Esophagus (tissue), 2 donors: ENCODE data around the gene EFCAB9. TPM values are rescaled to one million over a fixed set of nuclear protein-coding genes. Genes with fewer than 3 reads are reported as not detected.
"Not testable (repeated sequence)": the region's sequence is repeated elsewhere in the genome, so short reads cannot be mapped to it uniquely, and the experiment has no call there.

ENCODE experiments used
- H3K27ac ChIP-seq, 2 donors: one replicate each; pipeline ENCODE4 v1.5.1; 2013; ENCODE audit warnings: low read depth in 2 of 2, mild to moderate bottlenecking in 2 of 2, inconsistent platforms in 1 of 2, low read length in 1 of 2, moderate library complexity in 1 of 2
- H3K27me3 ChIP-seq, 2 donors: one replicate each; pipeline ENCODE4 v1.6.1; 2013; ENCODE audit warnings: low read length in 2 of 2, control low read depth in 1 of 2, mild to moderate bottlenecking in 1 of 2; ENCODE audit not compliant: insufficient read depth in 2 of 2, control insufficient read depth in 1 of 2
- H3K36me3 ChIP-seq, 2 donors: one replicate each; pipeline ENCODE4 v1.6.1; 2013; ENCODE audit warnings: low read length in 1 of 2; ENCODE audit not compliant: control insufficient read depth in 2 of 2, insufficient read depth in 2 of 2
- H3K4me1 ChIP-seq, 2 donors: one replicate each; pipeline ENCODE4 v1.6.1; 2013; ENCODE audit warnings: low read length in 1 of 2; ENCODE audit not compliant: control insufficient read depth in 2 of 2, insufficient read depth in 2 of 2
- H3K4me3 ChIP-seq, 2 donors: one replicate each; pipeline ENCODE4 v1.5.1; 2013; ENCODE audit warnings: low read length in 2 of 2, mild to moderate bottlenecking in 2 of 2, low read depth in 1 of 2, moderate library complexity in 1 of 2
- H3K9me3 ChIP-seq, 2 donors: one replicate each; pipeline ENCODE4 v1.6.1; 2013; ENCODE audit warnings: mild to moderate bottlenecking in 2 of 2, low read depth in 1 of 2, low read length in 1 of 2, moderate library complexity in 1 of 2; ENCODE audit not compliant: control insufficient read depth in 2 of 2, insufficient read depth in 1 of 2
- WGBS, 2 donors: extraction: QIAGEN DNeasy Blood & Tissue Kit; methylation state at CpG; one replicate each; pipeline ENCODE4 v1.1.7; 2013; 5-methylcytosine and 5-hydroxymethylcytosine counted together
- polyA plus RNA-seq, 2 donors: library from polyadenylated mRNA; stranded (reverse); fragments of 200-250 nt; gene quantifications; one replicate each; pipeline ENCODE4 v1.2.3, GENCODE V29; 2013
- donor health status: healthy with polysubstance abuse.
- donor health status: Bipolar disorder and iron deficiency.

The EFCAB9 gene
- polyA plus RNA-seq, 2 donors = not detected

GRCh38 chr5:172199446-172199845 is 5.5 kb downstream of the EFCAB9 start:
- H3K36me3 ChIP-seq = no peaks in the 10 kb centered on the region
- H3K27ac ChIP-seq = no peak overlapping the region
- 85 to 86% methylated on average over 10 of the region's 10 CpGs for WGBS, 2 donors
- peaks cover 0 to 2% of the 10 kb centered on the region in 2 donors for H3K4me1 ChIP-seq
- H3K27me3 ChIP-seq = peaks cover 0 to 2% of the 10 kb centered on the region in 2 donors
- peaks cover 0 to 3% of the 10 kb centered on the region in 2 donors for H3K9me3 ChIP-seq
- H3K4me3 ChIP-seq = no peak overlapping the region

- H3K27ac ChIP-seq = no peak overlapping the region
- H3K4me3 ChIP-seq = no peak overlapping the region
- peaks cover 0 to 3% of the 10 kb centered on the region in 2 donors for H3K9me3 ChIP-seq
- no peaks in the 10 kb centered on the region for H3K36me3 ChIP-seq
- H3K4me1 ChIP-seq = peaks cover 0 to 2% of the 10 kb centered on the region in 2 donors
- WGBS, 2 donors = 86 to 90% methylated on average over 6 of the region's 6 CpGs
- H3K27me3 ChIP-seq = peaks cover 0 to under 1% of the 10 kb centered on the region in 2 donors
Measured at GRCh38 chr5:172200476-172200875, 6.5 kb downstream of the EFCAB9 start.

- not testable (repeated sequence) for H3K4me1 ChIP-seq, H3K9me3 ChIP-seq, H3K36me3 ChIP-seq, H3K27me3 ChIP-seq, H3K27ac ChIP-seq, H3K4me3 ChIP-seq
- WGBS, 2 donors = 93 to 95% methylated on average over 11 of the region's 11 CpGs
Measured at GRCh38 chr5:172205984-172206383, 12.0 kb downstream of the EFCAB9 start.

GRCh38 chr5:172207511-172207910 is 13.5 kb downstream of the EFCAB9 start:
- Histone ChIP-seq H3K27ac (no peak overlapping the region), H3K36me3 (peaks cover 0 to 4% of the 10 kb centered on the region in 2 donors), H3K4me3 (no peak overlapping the region), H3K9me3 (no peaks in the 10 kb centered on the region), H3K4me1 (peaks cover 0 to 2% of the 10 kb centered on the region in 2 donors), H3K27me3 (no peaks in the 10 kb centered on the region)
- 54 to 62% methylated on average over 3 of the region's 3 CpGs for WGBS, 2 donors

- peaks cover 4 to 7% of the 10 kb centered on the region in 2 donors for H3K36me3 ChIP-seq
- H3K4me1 ChIP-seq = no peaks in the 10 kb centered on the region
- H3K4me3 ChIP-seq = no peak overlapping the region
- H3K27me3 ChIP-seq = no peaks in the 10 kb centered on the region
- 93 to 96% methylated on average over 2 of the region's 2 CpGs for WGBS, 2 donors
- no peaks in the 10 kb centered on the region for H3K9me3 ChIP-seq
- no peak overlapping the region for H3K27ac ChIP-seq
Measured at GRCh38 chr5:172209714-172210113, 15.7 kb downstream of the EFCAB9 start.

- Histone ChIP-seq H3K9me3 (no peaks in the 10 kb centered on the region), H3K4me3 (no peak overlapping the region), H3K27me3 (no peaks in the 10 kb centered on the region), H3K36me3 (peaks cover 4 to 7% of the 10 kb centered on the region in 2 donors), H3K27ac (no peak overlapping the region), H3K4me1 (no peaks in the 10 kb centered on the region)
- 94 to 99% methylated on average over 8 of the region's 8 CpGs for WGBS, 2 donors
Measured at GRCh38 chr5:172211676-172212075, 17.7 kb downstream of the EFCAB9 start.

- Histone ChIP-seq H3K4me1 (no peaks in the 10 kb centered on the region), H3K27me3 (no peaks in the 10 kb centered on the region), H3K36me3 (peaks cover 4 to 7% of the 10 kb centered on the region in 2 donors), H3K27ac (no peak overlapping the region), H3K9me3 (no peaks in the 10 kb centered on the region), H3K4me3 (no peak overlapping the region)
- 85 to 94% methylated on average over 4 of the region's 4 CpGs for WGBS, 2 donors
Measured at GRCh38 chr5:172213126-172213525, 19.2 kb downstream of the EFCAB9 start.

- WGBS, 2 donors = 90 to 98% methylated on average over 3 of the region's 3 CpGs
- H3K36me3 ChIP-seq = peaks cover 4 to 7% of the 10 kb centered on the region in 2 donors
Measured at GRCh38 chr5:172216345-172216744, 22.4 kb downstream of the EFCAB9 start.

GRCh38 chr5:172219296-172219695 is 25.3 kb downstream of the EFCAB9 start:
- WGBS, 2 donors = 81 to 92% methylated on average over 2 of the region's 2 CpGs
- Histone ChIP-seq H3K27me3 (no peaks in the 10 kb centered on the region), H3K4me3 (no peak overlapping the region), H3K36me3 (peaks cover 0 to 2% of the 10 kb centered on the region in 2 donors), H3K4me1 (no peaks in the 10 kb centered on the region), H3K9me3 (no peaks in the 10 kb centered on the region), H3K27ac (no peak overlapping the region)

More at GRCh38 chr5:172216345-172216744, 22.4 kb downstream of the EFCAB9 start:
- no peaks in the 10 kb centered on the region for H3K27me3 ChIP-seq
- no peaks in the 10 kb centered on the region for H3K4me1 ChIP-seq
- H3K27ac ChIP-seq = no peak overlapping the region
- H3K4me3 ChIP-seq = no peak overlapping the region
- H3K9me3 ChIP-seq = no peaks in the 10 kb centered on the region
